ENCODE measurements around the gene ITGA11. TPM values are rescaled to one million over a fixed set of nuclear protein-coding genes. Genes with fewer than 3 reads are reported as not detected.

ITGA11 gene
- total RNA-seq, 1 donor from 2014 or later = 6.3 TPM

DNA sequence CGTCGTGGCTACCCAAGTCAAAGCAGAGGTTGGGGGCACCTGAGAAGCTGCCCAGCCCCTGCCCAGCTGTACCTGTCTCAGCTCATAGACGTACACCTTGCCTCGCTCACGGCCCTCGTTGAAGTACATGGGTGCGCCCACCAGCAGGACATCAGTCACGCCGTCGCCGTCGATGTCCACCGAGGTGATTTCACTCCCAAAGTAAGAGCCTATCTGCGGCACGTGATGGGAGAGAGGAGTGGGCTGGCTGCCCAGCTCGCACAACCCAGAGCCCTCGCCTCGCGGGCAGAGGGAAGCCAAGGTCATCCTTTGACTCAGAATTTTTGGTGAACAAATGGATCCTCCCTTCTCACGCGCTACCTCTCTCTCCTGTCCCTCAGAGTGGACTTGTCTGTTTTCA is 99.7 kb downstream of the ITGA11 start:
- DNase-seq (ENCODE audit: low read depth in 2 of 2) = no peak

GRCh38 chr15:68330901-68331300 is 101.1 kb downstream of the ITGA11 start:
- DNase-seq (ENCODE audit: low read depth in 2 of 2) = no peak

GRCh38 chr15:68330416-68330815 is 101.5 kb downstream of the ITGA11 start:
- no peak for DNase-seq (ENCODE audit: low read depth in 2 of 2)

DNA sequence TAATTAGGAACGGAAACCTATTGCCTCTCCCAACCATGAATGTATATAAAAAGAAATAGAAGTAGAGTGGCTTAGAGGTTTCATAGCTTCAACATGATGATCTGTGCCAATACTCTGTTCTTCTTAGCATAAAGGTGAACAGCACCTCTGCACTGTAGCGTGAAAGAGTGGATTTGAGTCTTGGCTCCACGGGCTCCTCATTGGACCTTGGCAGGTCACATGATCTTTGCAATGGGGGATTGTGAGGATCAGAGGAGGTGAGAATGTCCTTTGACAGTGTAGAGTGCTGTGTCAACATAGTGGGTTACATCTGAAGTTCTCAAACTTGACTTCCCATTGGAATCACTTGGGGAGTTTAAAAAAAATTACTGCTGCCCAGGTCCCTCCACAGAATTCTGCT is 103.0 kb downstream of the ITGA11 start:
- DNase-seq (ENCODE audit: low read depth in 2 of 2) = no peak

DNA sequence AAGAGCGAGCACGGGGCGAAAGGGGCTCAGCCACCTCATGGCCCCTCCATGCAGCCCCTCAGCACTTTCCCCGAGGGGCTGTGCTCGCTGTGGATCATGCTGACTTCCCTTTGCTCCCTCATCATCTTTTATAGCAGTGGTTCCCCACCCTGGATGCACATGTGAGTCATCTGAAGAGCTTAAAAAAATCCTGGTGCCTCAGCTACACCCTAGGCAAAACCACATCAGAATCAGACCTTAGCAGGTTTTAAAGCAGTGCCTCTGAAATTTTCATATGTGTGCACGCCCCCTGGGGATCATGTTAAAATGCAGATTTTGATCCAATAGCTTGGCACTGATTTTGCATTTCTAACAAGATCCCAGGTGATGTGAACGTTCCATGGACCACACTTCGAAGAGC is 103.5 kb downstream of the ITGA11 start:
- no peak for DNase-seq (ENCODE audit: low read depth in 2 of 2)

- DNase-seq (ENCODE audit: low read depth in 2 of 2) = no peak
These were observed 105.1 kb downstream of the ITGA11 start for GRCh38 chr15:68326711-68327354.

DNA sequence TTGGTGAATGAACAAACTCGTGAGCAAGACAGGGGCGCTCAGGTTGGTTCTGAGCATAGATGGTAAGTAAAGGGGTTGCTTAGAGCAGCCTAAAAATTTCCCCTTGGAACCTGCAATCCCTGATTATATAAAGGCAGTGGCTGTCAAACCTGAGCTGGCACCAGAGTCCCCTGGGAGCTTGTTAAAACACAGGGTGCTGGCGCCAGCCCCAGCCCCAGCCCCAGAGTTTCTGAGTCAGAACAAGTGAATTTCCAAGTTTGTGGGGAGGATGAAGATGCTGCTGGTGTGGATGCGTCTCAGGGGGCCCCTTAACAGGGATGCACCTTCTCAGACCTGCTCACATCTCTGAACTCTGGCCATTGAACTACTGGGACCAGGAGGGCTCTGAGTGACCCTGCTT is 106.2 kb downstream of the ITGA11 start:
- no peak for DNase-seq (ENCODE audit: low read depth in 2 of 2)

DNA sequence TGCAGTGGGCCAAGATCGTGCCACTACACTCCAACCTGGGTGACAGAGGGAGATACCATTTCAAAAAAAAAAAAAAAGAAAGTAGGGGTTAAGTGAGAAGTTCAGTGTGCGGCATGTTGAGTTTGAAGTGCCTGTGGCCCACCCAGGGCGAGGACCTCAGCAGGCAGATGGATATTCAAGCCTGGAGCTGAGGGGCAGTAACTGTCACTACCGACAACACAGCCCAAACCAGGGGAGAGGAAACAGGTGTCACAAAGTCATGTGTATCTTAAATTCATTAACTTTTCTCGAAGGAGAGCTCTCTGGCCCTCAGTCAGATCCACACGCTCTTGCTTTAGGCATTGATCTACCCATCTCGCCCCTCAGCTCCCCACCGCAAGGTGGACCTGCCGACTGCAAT is 109.2 kb downstream of the ITGA11 start:
- no peak for DNase-seq (ENCODE audit: low read depth in 2 of 2)

- DNase-seq (ENCODE audit: low read depth in 2 of 2) = no peak
These were observed 110.7 kb downstream of the ITGA11 start for GRCh38 chr15:68321229-68321628.

DNA sequence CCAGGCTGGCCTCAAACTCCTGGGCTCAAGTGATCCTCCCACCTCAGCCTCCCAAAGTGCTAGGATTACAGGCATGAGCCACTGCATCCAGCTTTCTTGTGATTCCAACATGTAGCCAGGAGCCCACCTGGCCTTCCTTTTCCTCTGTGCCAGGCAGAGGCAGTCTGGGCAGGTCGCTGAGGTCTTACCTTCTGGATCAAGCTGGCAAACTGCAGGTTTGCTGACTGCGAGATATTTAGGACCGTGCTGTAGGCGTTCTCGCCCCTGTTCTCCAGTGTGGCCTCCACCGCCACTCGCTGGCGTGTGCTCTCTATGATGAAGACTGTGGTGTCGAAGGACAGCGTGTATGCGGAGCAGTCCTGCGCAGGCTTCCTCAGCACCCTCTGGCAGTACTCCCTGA is 112.0 kb downstream of the ITGA11 start:
- no peak for DNase-seq (ENCODE audit: low read depth in 2 of 2)

GRCh38 chr15:68318931-68319909 is 112.7 kb downstream of the ITGA11 start:
- no peak for DNase-seq (ENCODE audit: low read depth in 2 of 2)

DNA sequence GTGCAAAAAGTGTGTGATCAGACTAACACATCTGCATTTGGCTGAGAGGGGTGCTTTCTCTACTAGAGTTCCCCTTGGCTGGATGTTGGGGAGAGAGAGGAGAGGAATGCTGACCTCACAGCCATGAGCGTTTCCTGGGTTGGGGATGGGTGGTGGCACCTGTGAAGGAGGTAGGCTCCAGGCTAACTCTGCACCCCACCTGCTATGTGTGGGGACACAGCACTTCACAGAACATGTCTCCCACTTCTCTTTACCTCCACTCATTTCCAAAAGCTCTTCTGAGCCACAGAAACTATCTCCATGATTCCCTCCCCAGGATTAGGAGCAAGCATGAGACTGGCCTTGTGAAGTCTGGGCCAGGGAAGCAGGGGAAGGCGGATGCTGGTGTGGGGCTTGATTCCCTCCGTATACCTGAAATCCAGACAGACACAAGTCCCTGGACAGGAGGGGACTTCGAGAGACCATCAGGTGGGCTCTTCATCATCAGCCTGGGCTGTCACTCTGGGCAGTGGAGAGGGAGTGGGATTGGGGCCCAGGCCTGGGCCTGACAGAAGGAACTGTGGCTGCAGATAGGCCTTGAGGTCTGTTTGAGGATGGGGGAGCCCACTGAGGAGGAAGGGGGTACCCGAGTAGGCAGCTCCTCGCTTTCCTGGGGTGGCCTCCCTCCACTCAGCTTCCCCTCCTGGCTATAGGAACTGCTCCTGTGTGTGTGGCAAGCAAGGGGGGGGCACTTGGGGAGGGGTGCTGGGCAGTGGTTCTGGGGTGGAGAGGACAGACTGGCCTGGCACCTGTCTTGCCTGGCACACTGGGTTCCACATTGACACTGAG is 113.7 kb downstream of the ITGA11 start:
- no peak for DNase-seq (ENCODE audit: low read depth in 2 of 2)

- no peak for DNase-seq (ENCODE audit: low read depth in 2 of 2)
These were observed 114.5 kb downstream of the ITGA11 start for GRCh38 chr15:68317281-68318007.

- DNase-seq (ENCODE audit: low read depth in 2 of 2) = peak; percentile 17 to 45
These were observed 115.7 kb downstream of the ITGA11 start for GRCh38 chr15:68316061-68316804.

DNA sequence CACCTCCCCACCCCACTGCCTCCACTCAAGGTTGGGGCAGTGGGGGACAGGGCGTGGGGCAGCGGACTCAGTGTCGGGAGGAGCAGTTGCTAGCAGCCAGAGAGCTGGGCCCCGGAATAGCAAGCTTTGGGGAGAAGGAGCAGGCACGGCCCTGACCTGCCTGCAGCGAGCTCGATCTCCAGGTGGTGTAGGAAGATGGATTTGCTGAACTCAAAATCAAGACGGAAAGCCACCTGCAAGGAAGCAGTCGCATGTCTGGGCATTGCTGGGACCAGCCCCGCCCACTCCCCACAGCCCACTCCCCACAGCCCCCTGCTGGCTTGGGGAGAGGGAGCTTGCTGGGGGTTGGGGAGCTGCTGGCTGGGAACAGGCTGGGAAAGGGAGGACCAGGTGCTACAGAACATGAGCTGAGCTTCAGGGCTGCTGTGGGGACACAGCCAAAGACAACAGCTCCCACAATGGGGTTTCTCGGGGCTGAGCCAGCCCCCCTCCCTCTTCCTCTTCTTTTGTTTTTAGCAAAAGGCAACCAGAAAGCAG is 116.4 kb downstream of the ITGA11 start:
- peak in 1 of 2 donors; percentile 79 for DNase-seq (ENCODE audit: low read depth in 2 of 2)

- no peak for DNase-seq (ENCODE audit: low read depth in 2 of 2)
These were observed 116.9 kb downstream of the ITGA11 start for GRCh38 chr15:68315035-68315434.

GRCh38 chr15:68314563-68314962 is 117.4 kb downstream of the ITGA11 start:
- DNase-seq (ENCODE audit: low read depth in 2 of 2) = peak in 1 of 2 donors; percentile 55

DNA sequence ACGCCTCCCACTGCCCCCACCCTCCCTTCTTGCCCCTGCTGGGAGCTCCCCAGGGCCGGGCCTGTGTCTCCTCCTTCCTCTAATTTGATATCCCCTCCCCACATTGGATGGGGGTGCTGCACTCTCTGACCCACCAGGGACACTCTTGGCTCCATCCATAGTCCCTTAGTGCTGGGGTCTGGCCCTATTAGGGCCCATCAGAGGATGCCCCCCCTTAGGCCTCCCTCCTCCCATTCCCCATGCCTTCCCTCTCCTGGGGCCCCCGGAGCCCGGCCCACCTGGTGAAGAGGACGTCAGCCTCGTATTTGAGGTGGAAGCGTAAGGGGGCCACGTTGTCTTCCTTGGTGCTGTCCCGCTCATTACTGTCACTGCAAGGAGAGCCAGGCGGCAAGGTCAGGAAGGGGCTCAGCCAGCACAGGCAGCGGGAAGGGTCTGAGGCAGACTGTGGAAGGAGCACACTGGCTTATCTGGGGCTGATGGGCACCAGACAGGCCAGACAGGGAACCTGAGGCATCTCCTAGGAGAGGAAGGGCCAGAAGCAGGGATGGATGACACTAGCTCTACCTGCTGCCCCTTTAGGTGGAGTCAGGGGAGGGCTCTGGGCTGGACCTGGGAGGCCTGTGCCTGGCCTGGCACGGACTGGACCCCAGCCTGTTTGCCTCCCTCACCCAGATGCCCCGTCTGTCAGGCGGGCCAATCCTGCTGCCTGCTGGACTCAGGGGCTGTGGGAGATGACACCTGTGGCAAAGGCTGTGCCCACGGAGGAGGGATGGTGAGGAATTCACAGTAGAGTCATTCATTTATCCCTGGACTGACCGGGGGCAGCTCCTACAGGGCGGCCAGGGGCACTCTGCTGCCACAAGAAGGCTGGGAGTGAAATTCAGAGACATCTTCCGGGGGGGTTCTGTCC is 118.2 kb downstream of the ITGA11 start:
- no peak for DNase-seq (ENCODE audit: low read depth in 2 of 2)

DNA sequence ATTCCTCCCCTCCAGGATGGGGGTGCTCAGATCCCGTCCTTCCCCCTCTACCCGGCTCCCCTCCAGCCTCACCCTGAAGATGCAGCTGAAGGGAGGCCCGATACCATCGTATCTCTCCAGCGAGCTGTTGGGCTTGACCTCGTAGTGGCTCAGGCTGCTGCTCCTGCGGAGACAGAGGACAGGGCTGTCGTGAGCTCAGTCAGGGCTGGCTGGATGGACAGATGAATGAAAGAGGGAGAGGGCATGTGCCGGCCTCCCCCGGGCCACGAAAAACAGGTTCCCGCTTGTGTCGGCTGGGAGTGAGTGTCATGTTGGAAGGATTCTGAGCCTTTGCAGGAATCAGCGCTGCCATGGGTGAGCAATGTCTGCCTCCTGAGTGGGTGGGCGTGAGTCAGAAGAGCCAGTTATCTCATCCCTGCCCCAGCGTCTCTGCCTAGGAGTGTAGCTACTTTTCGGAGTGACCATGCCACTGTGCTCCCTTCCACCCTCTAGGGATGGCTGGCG is 119.2 kb downstream of the ITGA11 start:
- DNase-seq (ENCODE audit: low read depth in 2 of 2) = no peak
